ENCODE results near the gene ETDC. TPM values are rescaled to one million over a fixed set of nuclear protein-coding genes. Genes with fewer than 3 reads are reported as not detected.
"Not testable (repeated sequence)": the region's sequence is repeated elsewhere in the genome, so short reads cannot be mapped to it uniquely, and the experiment has no call there.

Gene ETDC
- total RNA-seq = not detected

GRCh38 chrX:135309430-135309923, at the start of gene ETDC:
ETDC (plus strand) TSS chrX:135309480; CDS start chrX:135309480, 0 bp downstream.
- H3K4me1 Mint-ChIP-seq (ENCODE audit: low read depth) = peaks cover 4% of the 10 kb centered on the region
- ChIA-PET CTCF (no interaction called here), POLR2A (no interaction called here)
- no peaks in the 10 kb centered on the region for H3K27me3 Mint-ChIP-seq (ENCODE audit: low read depth)
- peaks cover under 1% of the 10 kb centered on the region for H3K9me3 Mint-ChIP-seq (ENCODE audit: insufficient read depth)
- ATAC-seq (no peak), DNase-seq (no peak)
- H3K36me3 Mint-ChIP-seq (ENCODE audit: low read depth) = peaks cover 3% of the 10 kb centered on the region
- H3K4me3 Mint-ChIP-seq = no peak within 1 kb of the TSS
- H3K27ac Mint-ChIP-seq = no peak within 1 kb of the TSS

GRCh38 chrX:135260976-135261375, 48.3 kb upstream of the ETDC start:
- POLR2A ChIA-PET; H3K9me3 Mint-ChIP-seq (ENCODE audit: insufficient read depth); H3K4me1 Mint-ChIP-seq (ENCODE audit: low read depth); H3K4me3 Mint-ChIP-seq; ATAC-seq; H3K27me3 Mint-ChIP-seq (ENCODE audit: low read depth); DNase-seq; H3K27ac Mint-ChIP-seq; CTCF ChIA-PET; H3K36me3 Mint-ChIP-seq (ENCODE audit: low read depth): not testable (repeated sequence)

- H3K4me3 Mint-ChIP-seq; H3K27me3 Mint-ChIP-seq (ENCODE audit: low read depth); POLR2A ChIA-PET; H3K4me1 Mint-ChIP-seq (ENCODE audit: low read depth); H3K36me3 Mint-ChIP-seq (ENCODE audit: low read depth); H3K27ac Mint-ChIP-seq; ATAC-seq; CTCF ChIA-PET; H3K9me3 Mint-ChIP-seq (ENCODE audit: insufficient read depth); DNase-seq: not testable (repeated sequence)
Observed at GRCh38 chrX:135263376-135263775, 45.9 kb upstream of the ETDC start.

GRCh38 chrX:135264206-135264605, 45.1 kb upstream of the ETDC start:
- ChIA-PET CTCF (no interaction called here), POLR2A (no interaction called here)
- H3K4me1 Mint-ChIP-seq (ENCODE audit: low read depth) = no peaks in the 10 kb centered on the region
- no peaks in the 10 kb centered on the region for H3K9me3 Mint-ChIP-seq (ENCODE audit: insufficient read depth)
- H3K27me3 Mint-ChIP-seq (ENCODE audit: low read depth) = peaks cover 5% of the 10 kb centered on the region
- H3K4me3 Mint-ChIP-seq = no peak overlapping the region
- H3K27ac Mint-ChIP-seq = no peak overlapping the region
- DNase-seq = no peak
- H3K36me3 Mint-ChIP-seq (ENCODE audit: low read depth) = no peaks in the 10 kb centered on the region
- no peak for ATAC-seq

GRCh38 chrX:135273162-135273561, 36.1 kb upstream of the ETDC start:
- Mint-ChIP-seq H3K4me3 (no peak overlapping the region), H3K9me3 (ENCODE audit: insufficient read depth) (peaks cover under 1% of the 10 kb centered on the region), H3K27me3 (ENCODE audit: low read depth) (no peaks in the 10 kb centered on the region), H3K4me1 (ENCODE audit: low read depth) (no peaks in the 10 kb centered on the region), H3K36me3 (ENCODE audit: low read depth) (no peaks in the 10 kb centered on the region), H3K27ac (no peak overlapping the region)
- DNase-seq (no peak), ATAC-seq (no peak)
- POLR2A ChIA-PET = no interaction called here
- CTCF ChIA-PET = no interaction called here

GRCh38 chrX:135275973-135276372, 33.3 kb upstream of the ETDC start:
- ChIA-PET POLR2A (no interaction called here), CTCF (no interaction called here)
- DNase-seq (no peak), ATAC-seq (no peak)
- peaks cover 21% of the 10 kb centered on the region for H3K9me3 Mint-ChIP-seq (ENCODE audit: insufficient read depth)
- no peaks in the 10 kb centered on the region for H3K4me1 Mint-ChIP-seq (ENCODE audit: low read depth)
- no peak overlapping the region for H3K4me3 Mint-ChIP-seq
- H3K27ac Mint-ChIP-seq = no peak overlapping the region
- no peaks in the 10 kb centered on the region for H3K27me3 Mint-ChIP-seq (ENCODE audit: low read depth)
- H3K36me3 Mint-ChIP-seq (ENCODE audit: low read depth) = no peaks in the 10 kb centered on the region

- ChIA-PET CTCF (interaction anchor here (1.6 kb wide), 1 partner anchor 8 kb away, joined by 4 read pairs; no protein-coding TSS in a partner anchor), POLR2A (no interaction called here)
- Mint-ChIP-seq H3K27ac (no peak overlapping the region), H3K9me3 (ENCODE audit: insufficient read depth) (peaks cover 20% of the 10 kb centered on the region), H3K4me1 (ENCODE audit: low read depth) (no peaks in the 10 kb centered on the region), H3K27me3 (ENCODE audit: low read depth) (no peaks in the 10 kb centered on the region), H3K4me3 (no peak overlapping the region), H3K36me3 (ENCODE audit: low read depth) (peaks cover 30% of the 10 kb centered on the region)
- ATAC-seq (no peak), DNase-seq (no peak)
Observed at GRCh38 chrX:135287266-135287823, 21.9 kb upstream of the ETDC start.

GRCh38 chrX:135295238-135295943, 13.9 kb upstream of the ETDC start:
- CTCF ChIA-PET = interaction anchor here (0.9 to 1.3 kb wide), 4 partner anchors 9 to 184 kb away, joined by 3 to 4 read pairs (median 4); no protein-coding TSS in a partner anchor
- Mint-ChIP-seq H3K27ac (peak overlapping the region; percentile 90), H3K27me3 (ENCODE audit: low read depth) (no peaks in the 10 kb centered on the region), H3K4me3 (peak overlapping the region; percentile 84), H3K9me3 (ENCODE audit: insufficient read depth) (peaks cover 5% of the 10 kb centered on the region), H3K4me1 (ENCODE audit: low read depth) (peaks cover 19% of the 10 kb centered on the region), H3K36me3 (ENCODE audit: low read depth) (peaks cover 20% of the 10 kb centered on the region)
- DNase-seq (peak; percentile 76), ATAC-seq (peak; percentile 100)
- POLR2A ChIA-PET = no interaction called here

- peaks cover 16% of the 10 kb centered on the region for H3K36me3 Mint-ChIP-seq (ENCODE audit: low read depth)
- H3K4me3 Mint-ChIP-seq = peak overlapping the region; percentile 84
- H3K9me3 Mint-ChIP-seq (ENCODE audit: insufficient read depth) = peaks cover 5% of the 10 kb centered on the region
- ChIA-PET POLR2A (no interaction called here), CTCF (interaction anchor here (0.9 to 1.3 kb wide), 4 partner anchors 9 to 184 kb away, joined by 3 to 4 read pairs (median 4); no protein-coding TSS in a partner anchor)
- peaks cover 19% of the 10 kb centered on the region for H3K4me1 Mint-ChIP-seq (ENCODE audit: low read depth)
- ATAC-seq (peak; percentile 64), DNase-seq (no peak)
- peak overlapping the region; percentile 90 for H3K27ac Mint-ChIP-seq
- H3K27me3 Mint-ChIP-seq (ENCODE audit: low read depth) = no peaks in the 10 kb centered on the region
Observed at GRCh38 chrX:135295944-135296305, 13.4 kb upstream of the ETDC start.

- Mint-ChIP-seq H3K27me3 (ENCODE audit: low read depth) (no peaks in the 10 kb centered on the region), H3K4me3 (no peak overlapping the region), H3K4me1 (ENCODE audit: low read depth) (no peaks in the 10 kb centered on the region), H3K9me3 (ENCODE audit: insufficient read depth) (no peaks in the 10 kb centered on the region), H3K27ac (no peak overlapping the region), H3K36me3 (ENCODE audit: low read depth) (no peaks in the 10 kb centered on the region)
- no peak for DNase-seq
- POLR2A ChIA-PET = no interaction called here
- CTCF ChIA-PET = no interaction called here
- ATAC-seq = no peak
Observed at GRCh38 chrX:135302269-135302873, 6.9 kb upstream of the ETDC start.

- DNase-seq (no peak), ATAC-seq (no peak)
- POLR2A ChIA-PET = no interaction called here
- H3K9me3 Mint-ChIP-seq (ENCODE audit: insufficient read depth) = no peaks in the 10 kb centered on the region
- H3K27ac Mint-ChIP-seq = no peak overlapping the region
- H3K27me3 Mint-ChIP-seq (ENCODE audit: low read depth) = no peaks in the 10 kb centered on the region
- peaks cover 4% of the 10 kb centered on the region for H3K4me1 Mint-ChIP-seq (ENCODE audit: low read depth)
- CTCF ChIA-PET = no interaction called here
- peaks cover 3% of the 10 kb centered on the region for H3K36me3 Mint-ChIP-seq (ENCODE audit: low read depth)
- no peak overlapping the region for H3K4me3 Mint-ChIP-seq
Observed at GRCh38 chrX:135304741-135305140, 4.5 kb upstream of the ETDC start.

GRCh38 chrX:135307171-135307570, 2.1 kb upstream of the ETDC start:
- H3K27me3 Mint-ChIP-seq (ENCODE audit: low read depth) = no peaks in the 10 kb centered on the region
- DNase-seq (no peak), ATAC-seq (no peak)
- H3K27ac Mint-ChIP-seq = no peak overlapping the region
- ChIA-PET CTCF (no interaction called here), POLR2A (no interaction called here)
- H3K4me1 Mint-ChIP-seq (ENCODE audit: low read depth) = peaks cover 4% of the 10 kb centered on the region
- H3K4me3 Mint-ChIP-seq = no peak overlapping the region
- H3K36me3 Mint-ChIP-seq (ENCODE audit: low read depth) = peaks cover 3% of the 10 kb centered on the region
- H3K9me3 Mint-ChIP-seq (ENCODE audit: insufficient read depth) = no peaks in the 10 kb centered on the region

Measured in activated CD8-positive, alpha-beta T cell treated with anti-CD3 and anti-CD28 coated beads, Interleukin-2, amount 10 ng/mL, durations not matched to agents 7 days and 5 days (primary cell).